NCI-H748 (cell line): Measurements from ENCODE around the gene FAM180A.
"Not testable (repeated sequence)": the region's sequence is repeated elsewhere in the genome, so short reads cannot be mapped to it uniquely, and the experiment has no call there.

ENCODE experiments used
- DNase-seq: peaks from one replicate; lab custom pipeline; 2025; ENCODE audit not compliant: unreplicated experiment; lab: John Stamatoyannopoulos, UW

The FAM180A gene

GRCh38 chr7:135748770-135749169 is at the start of gene FAM180A:
TSS of gene FAM180A (minus strand) at chr7:135748813. CDS start at chr7:135748580, 233 bp downstream.
- DNase-seq: no peak

DNA sequence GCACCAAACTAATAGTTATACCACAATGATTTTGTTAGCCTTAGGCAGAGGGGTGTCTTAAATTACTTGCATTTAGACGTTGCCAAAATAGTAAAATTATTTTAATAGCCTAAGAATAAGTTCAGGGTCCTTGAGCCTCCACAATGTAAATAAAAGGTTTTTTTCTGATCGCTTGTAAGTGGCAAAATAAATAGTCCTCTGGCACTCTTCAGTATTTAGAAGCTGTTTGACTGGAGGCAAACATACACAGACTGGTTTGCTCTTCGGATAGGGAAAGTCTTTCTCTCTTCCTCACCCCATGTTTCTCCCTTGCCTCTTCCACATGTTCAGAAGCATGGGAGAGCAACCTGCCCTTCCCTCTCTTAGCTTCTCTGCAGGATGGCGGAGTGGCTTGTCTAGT is 49.5 kb upstream of the FAM180A start:
- peak; percentile 46 for DNase-seq

DNA sequence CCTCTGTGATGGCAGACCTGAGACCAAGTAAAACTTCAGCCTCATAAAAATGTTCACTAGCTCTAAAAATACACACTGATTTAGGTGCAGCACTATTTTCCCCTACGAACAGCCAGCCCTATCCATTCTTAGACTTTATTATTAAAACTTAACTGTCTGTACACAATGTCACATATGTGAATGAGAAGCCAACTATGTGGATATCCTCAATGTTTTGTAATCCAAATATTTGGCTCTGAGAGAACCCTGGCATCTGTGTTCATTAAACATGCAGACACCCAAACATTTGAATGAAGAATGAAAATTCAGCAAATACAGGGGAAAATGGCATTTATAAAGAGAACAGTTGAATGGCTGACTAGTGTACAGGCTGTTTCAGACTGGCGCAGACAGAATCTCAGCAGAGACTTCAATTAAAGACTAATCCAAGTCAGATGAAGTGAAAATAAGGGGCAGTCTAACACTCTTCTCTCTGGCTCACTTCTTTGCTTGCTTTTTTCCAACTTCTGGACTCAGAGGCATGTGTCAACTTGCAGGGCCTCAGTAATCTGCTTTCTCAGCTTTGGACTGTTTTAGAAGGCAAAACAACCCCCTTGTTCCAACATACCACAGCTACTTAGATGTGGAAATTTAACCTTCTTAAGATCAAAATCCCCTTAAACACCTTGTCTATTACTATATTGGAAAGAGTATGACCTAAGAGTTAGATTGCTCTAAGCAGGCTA is 47.4 kb upstream of the FAM180A start:
- no peak for DNase-seq

GRCh38 chr7:135793841-135794240 is 45.2 kb upstream of the FAM180A start:
- DNase-seq: no peak

DNA sequence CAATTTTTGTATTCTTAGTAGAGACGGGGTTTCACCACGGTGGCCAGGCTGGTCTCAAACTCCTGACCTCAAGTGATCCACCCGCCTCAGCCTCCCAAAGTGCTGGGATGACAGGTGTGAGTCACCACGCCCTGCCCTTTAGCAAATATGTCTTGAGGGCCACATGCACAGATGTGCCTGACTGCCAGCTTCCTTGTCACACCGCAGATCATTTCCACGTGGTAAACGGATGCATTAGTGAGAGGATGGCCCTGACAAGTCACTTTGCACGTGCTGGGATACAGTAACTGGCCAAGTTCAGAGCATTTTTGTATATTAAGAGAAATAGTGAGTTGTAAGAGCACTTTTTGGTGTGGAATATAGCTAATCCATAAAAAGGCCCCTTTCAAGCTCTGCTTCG is 44.3 kb upstream of the FAM180A start:
- no peak for DNase-seq

DNA sequence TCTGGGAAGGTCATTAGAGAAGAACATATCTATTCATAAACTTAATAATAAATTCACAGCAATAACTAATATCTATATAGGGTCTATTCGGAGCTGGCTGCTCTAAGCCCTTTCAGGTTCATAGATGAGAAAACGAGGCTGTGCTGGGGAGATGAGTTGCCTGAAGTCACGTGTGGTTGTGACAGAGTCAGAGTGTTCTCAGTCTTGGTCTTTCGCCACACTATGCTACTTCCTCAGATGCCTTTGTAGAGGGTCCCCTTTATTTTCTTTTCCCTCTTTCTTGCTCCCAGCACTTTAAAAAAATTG is 43.7 kb upstream of the FAM180A start:
- DNase-seq: no peak

GRCh38 chr7:135791543-135792362 is 43.1 kb upstream of the FAM180A start:
- DNase-seq: no peak

- no peak for DNase-seq
These were observed 41.9 kb upstream of the FAM180A start for GRCh38 chr7:135790371-135790977.

GRCh38 chr7:135789956-135790355 is 41.3 kb upstream of the FAM180A start:
- DNase-seq: no peak

- DNase-seq: no peak
These were observed 40.8 kb upstream of the FAM180A start for GRCh38 chr7:135789431-135789830.

GRCh38 chr7:135786911-135787310 is 38.3 kb upstream of the FAM180A start:
- no peak for DNase-seq

DNA sequence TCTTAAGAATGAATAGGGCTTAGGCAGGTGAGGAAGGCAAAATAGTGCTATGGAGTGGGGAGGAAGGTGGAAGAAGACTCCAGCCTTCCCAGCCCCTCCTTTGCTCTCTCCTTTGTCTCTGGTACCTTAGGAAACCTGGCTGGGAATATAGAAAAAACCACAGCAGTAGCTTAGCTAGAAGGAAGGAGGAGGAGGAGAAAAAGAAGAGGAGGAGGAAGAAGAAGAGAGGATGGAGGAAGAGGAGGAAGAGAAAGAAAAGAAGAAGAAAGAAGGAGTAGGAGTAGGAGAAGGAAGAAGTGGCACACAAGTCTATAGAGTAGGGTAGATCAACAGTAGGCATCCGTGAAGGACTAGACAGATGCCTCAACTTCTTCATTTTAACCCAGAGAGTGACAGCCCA is 36.5 kb upstream of the FAM180A start:
- no peak for DNase-seq

DNA sequence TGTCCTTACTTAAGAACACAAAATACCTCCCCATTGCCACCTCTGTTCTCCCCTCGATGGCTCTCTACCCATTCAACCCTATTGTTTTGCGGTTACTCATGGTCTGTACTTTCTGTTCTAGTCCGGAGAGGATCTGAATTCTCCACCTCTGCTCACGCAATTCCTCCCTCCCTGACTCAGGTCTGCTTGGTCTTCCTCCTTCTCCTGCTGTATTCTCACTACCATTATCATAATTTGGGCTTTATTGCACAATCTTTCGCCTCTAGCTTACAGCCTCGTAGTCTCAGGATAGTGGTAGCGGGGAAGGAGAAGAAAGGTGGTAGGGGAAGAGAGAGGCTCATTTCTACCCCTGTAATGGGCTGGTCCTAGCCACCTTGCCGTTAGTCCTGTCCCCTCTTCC is 35.4 kb upstream of the FAM180A start:
- no peak for DNase-seq

GRCh38 chr7:135782801-135783200 is 34.2 kb upstream of the FAM180A start:
- DNase-seq: no peak

DNA sequence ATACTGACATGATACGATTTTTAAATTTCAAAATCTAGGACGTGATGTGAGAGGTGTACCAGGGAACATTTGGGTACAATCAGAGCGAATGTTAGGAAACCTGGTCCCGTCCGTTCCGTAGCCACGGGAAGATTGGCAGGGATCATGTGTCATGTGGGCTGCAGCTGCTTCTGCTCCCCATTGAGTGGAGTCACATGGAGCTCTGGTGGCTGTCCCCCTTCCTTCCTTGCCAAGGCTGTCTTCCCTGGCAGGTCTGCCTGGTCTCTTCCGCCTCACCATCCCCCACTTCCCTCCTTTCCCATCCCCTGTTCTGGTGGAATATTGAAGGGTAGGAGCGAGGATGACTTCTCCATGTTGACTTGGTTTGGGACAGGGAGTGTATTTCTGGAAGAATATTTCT is 33.8 kb upstream of the FAM180A start:
- no peak for DNase-seq

GRCh38 chr7:135777626-135778398 is 29.2 kb upstream of the FAM180A start:
- DNase-seq: no peak

GRCh38 chr7:135775915-135776314 is 27.3 kb upstream of the FAM180A start:
- not testable (repeated sequence) for DNase-seq

GRCh38 chr7:135775230-135775629 is 26.6 kb upstream of the FAM180A start:
- no peak for DNase-seq

DNA sequence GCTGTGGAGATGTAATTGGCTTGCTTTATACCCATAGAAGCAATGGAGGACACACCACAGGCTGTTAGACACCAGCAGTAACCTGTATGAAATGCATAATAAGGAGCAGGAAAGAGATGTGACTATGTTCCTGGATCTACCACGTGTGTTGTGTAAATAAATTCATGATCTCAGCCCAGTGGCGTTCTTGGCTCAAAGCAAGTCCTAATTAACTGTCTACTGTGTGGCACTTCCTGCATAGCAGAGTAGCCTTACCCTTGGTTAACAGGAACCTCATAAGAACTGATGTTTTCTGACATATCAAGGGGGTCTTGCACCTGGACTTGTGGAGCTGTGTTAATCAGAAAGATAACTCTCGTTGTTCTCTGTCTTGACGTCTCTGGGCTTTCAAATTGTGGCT is 25.7 kb upstream of the FAM180A start:
- DNase-seq: peak; percentile 93

DNA sequence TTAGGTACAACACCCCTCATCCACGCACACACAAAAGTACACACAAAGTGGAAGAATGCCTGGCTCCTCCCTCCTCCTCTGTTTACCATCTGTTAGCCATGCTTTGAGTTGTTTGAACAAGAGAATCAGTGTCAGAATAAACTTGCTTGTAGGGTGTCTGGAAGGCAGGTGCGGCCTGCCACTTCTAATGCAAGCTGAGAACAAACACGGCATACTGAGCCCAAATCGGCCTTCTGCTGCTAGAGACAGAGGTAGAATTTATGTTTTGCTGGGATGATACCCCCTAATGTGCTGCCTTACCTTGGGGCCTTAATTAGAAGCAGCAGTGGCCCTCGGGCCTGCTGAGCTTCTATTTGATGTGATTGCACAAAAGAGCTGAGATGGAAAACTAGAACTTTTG is 24.9 kb upstream of the FAM180A start:
- peak; percentile 99 for DNase-seq

- DNase-seq: peak; percentile 98
These were observed 24.1 kb upstream of the FAM180A start for GRCh38 chr7:135772639-135773222.
